ENCODE data around the gene GSTT2B. TPM values are rescaled to one million over a fixed set of nuclear protein-coding genes. Genes with fewer than 3 reads are reported as not detected.
"Not testable (repeated sequence)": the region's sequence is repeated elsewhere in the genome, so short reads cannot be mapped to it uniquely, and the experiment has no call there.

Gene GSTT2B
- total RNA-seq, 1 donor from 2014 or later, result not detected

DNA sequence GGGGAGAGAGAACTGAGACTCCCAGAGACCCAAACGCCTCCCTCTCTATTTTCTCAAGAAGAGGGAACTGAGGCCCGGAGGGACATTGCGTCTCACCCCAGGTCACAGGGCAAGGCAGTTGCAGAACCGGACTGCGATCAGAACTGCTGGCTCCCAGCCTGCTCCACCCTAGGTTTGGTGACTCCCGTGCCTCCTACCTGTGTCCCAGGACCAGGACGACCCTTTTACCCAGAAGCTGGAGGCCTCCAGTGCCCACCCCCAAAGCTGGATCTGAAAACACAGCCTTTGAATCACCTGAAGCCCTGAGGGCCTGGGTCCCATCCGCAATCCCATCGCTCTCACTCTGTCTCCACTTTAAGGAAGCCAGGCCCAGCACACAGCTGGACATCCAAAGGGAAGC lies 42.9 kb upstream of the GSTT2B start:
- Mint-ChIP-seq H3K36me3 (ENCODE audit: unreplicated experiment) (no peaks in the 10 kb centered on the region), H3K4me1 (ENCODE audit: unreplicated experiment) (no peaks in the 10 kb centered on the region), H3K27me3 (ENCODE audit: unreplicated experiment) (peaks cover 3% of the 10 kb centered on the region), H3K4me3 (ENCODE audit: unreplicated experiment) (no peak overlapping the region), H3K27ac (ENCODE audit: unreplicated experiment) (no peak overlapping the region), H3K9me3 (ENCODE audit: unreplicated experiment) (no peaks in the 10 kb centered on the region)
- no peak for DNase-seq (ENCODE audit: extremely low spot score, unreplicated experiment)
- TF ChIP-seq, protein P1, sequence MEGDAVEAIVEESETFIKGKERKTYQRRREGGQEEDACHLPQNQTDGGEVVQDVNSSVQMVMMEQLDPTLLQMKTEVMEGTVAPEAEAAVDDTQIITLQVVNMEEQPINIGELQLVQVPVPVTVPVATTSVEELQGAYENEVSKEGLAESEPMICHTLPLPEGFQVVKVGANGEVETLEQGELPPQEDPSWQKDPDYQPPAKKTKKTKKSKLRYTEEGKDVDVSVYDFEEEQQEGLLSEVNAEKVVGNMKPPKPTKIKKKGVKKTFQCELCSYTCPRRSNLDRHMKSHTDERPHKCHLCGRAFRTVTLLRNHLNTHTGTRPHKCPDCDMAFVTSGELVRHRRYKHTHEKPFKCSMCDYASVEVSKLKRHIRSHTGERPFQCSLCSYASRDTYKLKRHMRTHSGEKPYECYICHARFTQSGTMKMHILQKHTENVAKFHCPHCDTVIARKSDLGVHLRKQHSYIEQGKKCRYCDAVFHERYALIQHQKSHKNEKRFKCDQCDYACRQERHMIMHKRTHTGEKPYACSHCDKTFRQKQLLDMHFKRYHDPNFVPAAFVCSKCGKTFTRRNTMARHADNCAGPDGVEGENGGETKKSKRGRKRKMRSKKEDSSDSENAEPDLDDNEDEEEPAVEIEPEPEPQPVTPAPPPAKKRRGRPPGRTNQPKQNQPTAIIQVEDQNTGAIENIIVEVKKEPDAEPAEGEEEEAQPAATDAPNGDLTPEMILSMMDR (IDR thresholded peaks at IDR 0.05), result no peak

DNA sequence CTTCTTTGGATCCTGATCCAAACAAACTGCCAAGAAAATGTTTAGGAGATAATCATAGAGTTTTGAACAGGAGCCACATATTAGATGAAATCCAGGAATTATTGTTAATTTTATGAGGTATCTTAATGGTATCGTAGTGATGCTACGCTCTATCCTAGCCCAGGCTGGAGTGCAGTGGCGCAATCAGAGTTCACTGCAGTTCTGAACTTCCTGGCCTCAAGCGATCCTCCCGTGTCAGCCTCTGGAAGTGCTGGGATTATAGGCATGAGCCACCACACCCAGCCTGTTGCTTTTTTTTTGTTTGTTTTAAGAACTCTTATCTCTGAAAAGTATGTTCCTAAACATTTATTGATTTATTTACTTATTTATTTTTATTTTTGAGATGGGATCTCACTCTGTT lies 41.9 kb upstream of the GSTT2B start:
- DNase-seq (ENCODE audit: extremely low spot score, unreplicated experiment), result no peak
- TF ChIP-seq, protein P1 (IDR thresholded peaks at IDR 0.05), result no peak
- Mint-ChIP-seq H3K4me3 (ENCODE audit: unreplicated experiment) (no peak overlapping the region), H3K9me3 (ENCODE audit: unreplicated experiment) (no peaks in the 10 kb centered on the region), H3K4me1 (ENCODE audit: unreplicated experiment) (no peaks in the 10 kb centered on the region), H3K27ac (ENCODE audit: unreplicated experiment) (no peak overlapping the region), H3K27me3 (ENCODE audit: unreplicated experiment) (peaks cover 4% of the 10 kb centered on the region), H3K36me3 (ENCODE audit: unreplicated experiment) (no peaks in the 10 kb centered on the region)

DNA sequence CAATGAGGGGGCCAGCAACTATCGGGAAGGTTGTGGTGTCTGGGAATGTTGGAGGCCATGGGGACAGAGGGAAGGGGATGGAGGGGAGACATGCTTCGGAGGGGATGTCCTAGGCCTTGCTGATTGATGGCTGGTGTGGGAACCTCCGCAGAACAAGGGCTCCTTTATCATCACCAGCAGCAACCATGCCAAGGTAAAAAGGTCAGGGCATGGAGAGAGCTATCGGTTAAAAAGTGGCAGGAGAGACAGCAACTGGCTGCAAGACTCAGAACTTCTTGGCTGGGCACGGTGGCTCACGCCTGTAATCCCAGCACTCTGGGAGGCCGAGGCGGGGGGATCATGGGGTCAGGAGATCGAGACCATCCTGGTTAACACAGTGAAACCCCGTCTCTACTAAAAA lies 41.3 kb upstream of the GSTT2B start:
- no peaks in the 10 kb centered on the region for H3K4me1 Mint-ChIP-seq (ENCODE audit: unreplicated experiment)
- no peak for DNase-seq (ENCODE audit: extremely low spot score, unreplicated experiment)
- H3K9me3 Mint-ChIP-seq (ENCODE audit: unreplicated experiment), result no peaks in the 10 kb centered on the region
- H3K27ac Mint-ChIP-seq (ENCODE audit: unreplicated experiment), result no peak overlapping the region
- H3K4me3 Mint-ChIP-seq (ENCODE audit: unreplicated experiment), result no peak overlapping the region
- no peaks in the 10 kb centered on the region for H3K36me3 Mint-ChIP-seq (ENCODE audit: unreplicated experiment)
- peaks cover 8% of the 10 kb centered on the region for H3K27me3 Mint-ChIP-seq (ENCODE audit: unreplicated experiment)
- TF ChIP-seq, protein P1 (IDR thresholded peaks at IDR 0.05), result no peak

DNA sequence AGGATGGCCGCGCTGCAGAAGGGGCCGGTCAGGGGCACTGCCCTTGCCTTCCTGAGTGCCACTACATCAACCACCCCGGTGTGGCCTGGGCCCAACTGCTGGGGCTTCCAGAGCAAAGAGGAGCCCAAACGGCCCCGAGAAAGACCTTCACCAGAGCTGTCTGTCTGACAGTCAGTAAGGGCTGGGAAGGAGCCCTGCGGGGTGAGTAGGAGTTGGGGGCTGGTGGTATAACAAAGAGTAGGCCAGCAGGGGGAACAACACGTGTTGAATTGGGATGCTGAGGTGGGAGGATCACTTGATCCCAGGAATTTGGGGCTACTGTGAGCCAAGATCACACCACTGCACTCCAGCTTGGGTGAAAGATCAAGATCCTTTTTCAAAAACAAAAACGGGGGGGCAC lies 40.3 kb upstream of the GSTT2B start:
- TF ChIP-seq, protein P1 (IDR thresholded peaks at IDR 0.05), result no peak
- DNase-seq (ENCODE audit: extremely low spot score, unreplicated experiment), result no peak
- Mint-ChIP-seq H3K27me3 (ENCODE audit: unreplicated experiment) (peaks cover 8% of the 10 kb centered on the region), H3K27ac (ENCODE audit: unreplicated experiment) (no peak overlapping the region), H3K36me3 (ENCODE audit: unreplicated experiment) (no peaks in the 10 kb centered on the region), H3K9me3 (ENCODE audit: unreplicated experiment) (no peaks in the 10 kb centered on the region), H3K4me1 (ENCODE audit: unreplicated experiment) (no peaks in the 10 kb centered on the region), H3K4me3 (ENCODE audit: unreplicated experiment) (no peak overlapping the region)

DNA sequence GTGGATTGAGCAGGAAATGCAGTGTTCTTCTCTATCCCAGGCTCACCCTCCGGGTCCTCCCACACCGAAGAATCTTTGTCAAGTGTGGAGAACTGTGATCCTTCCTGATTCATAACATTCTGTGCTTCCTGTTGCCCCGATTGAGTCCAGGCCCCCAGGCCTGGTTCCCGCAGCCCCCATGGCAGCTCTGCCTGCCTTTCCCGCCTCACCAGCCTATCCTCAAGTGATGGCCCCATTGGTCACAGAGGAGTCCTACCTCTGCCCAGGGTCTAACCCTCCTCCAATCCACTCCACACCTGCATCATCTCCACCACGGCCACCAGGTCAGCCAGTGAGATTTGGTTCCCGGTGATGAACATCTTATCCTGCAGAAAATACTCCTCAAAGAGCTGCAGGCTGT lies 38.8 kb upstream of the GSTT2B start:
- not testable (repeated sequence) for H3K27ac Mint-ChIP-seq (ENCODE audit: unreplicated experiment); H3K4me3 Mint-ChIP-seq (ENCODE audit: unreplicated experiment); DNase-seq (ENCODE audit: extremely low spot score, unreplicated experiment); H3K9me3 Mint-ChIP-seq (ENCODE audit: unreplicated experiment); H3K36me3 Mint-ChIP-seq (ENCODE audit: unreplicated experiment); H3K4me1 Mint-ChIP-seq (ENCODE audit: unreplicated experiment)
- peaks cover 12% of the 10 kb centered on the region for H3K27me3 Mint-ChIP-seq (ENCODE audit: unreplicated experiment)

DNA sequence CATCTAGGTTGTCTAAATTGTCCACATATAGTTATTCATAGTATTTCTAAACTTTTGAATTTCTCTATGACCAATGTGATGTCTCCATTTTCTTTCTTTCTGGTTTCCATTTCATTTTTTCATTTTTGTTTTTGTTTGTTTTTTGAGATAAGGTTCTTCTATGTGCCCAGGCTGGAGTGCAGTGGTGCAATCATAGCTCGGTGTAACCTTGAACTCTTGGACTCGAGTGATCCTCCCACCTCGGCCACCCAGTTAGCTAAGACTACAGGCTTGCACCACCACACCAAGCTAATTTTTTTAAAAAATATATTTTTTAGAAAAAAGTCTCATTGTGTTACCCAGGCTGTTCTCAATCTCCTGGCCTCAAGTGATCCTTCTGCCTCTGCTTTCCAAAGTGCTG lies 36.1 kb upstream of the GSTT2B start:
- peaks cover 12% of the 10 kb centered on the region for H3K27me3 Mint-ChIP-seq (ENCODE audit: unreplicated experiment)
- H3K27ac Mint-ChIP-seq (ENCODE audit: unreplicated experiment), result no peak overlapping the region
- TF ChIP-seq, protein P1 (IDR thresholded peaks at IDR 0.05), result no peak
- H3K9me3 Mint-ChIP-seq (ENCODE audit: unreplicated experiment), result no peaks in the 10 kb centered on the region
- H3K4me3 Mint-ChIP-seq (ENCODE audit: unreplicated experiment), result no peak overlapping the region
- H3K36me3 Mint-ChIP-seq (ENCODE audit: unreplicated experiment), result no peaks in the 10 kb centered on the region
- DNase-seq (ENCODE audit: extremely low spot score, unreplicated experiment), result no peak
- H3K4me1 Mint-ChIP-seq (ENCODE audit: unreplicated experiment), result no peaks in the 10 kb centered on the region

DNA sequence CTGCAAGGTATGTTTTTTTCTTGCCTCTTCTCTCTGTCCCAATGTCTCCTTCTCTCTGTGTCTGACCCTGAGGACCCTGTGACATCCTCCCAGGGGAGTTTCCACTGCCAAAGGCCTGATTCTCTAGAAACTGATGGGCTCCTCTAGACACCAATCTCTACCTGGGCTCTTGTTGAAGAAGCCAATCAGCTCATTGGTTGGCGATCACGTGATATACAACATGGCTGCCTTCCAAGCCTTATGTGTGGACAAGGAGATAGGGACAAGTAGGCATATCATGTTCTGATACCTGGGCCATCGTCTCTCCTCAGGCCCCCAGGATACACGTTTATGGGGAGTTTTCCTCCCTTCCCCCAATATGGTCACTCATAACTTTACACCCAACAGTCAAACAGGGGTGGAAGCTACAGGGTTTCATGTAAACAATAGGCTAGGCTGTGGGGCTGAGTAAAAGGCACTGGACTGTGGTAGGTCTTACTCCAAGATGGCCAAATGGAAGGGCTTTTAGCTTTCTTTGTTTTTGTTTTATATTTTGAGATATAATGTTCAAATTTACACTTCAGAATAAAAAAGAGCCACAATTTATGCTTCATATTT lies 32.7 kb upstream of the GSTT2B start:
- H3K4me3 Mint-ChIP-seq (ENCODE audit: unreplicated experiment); H3K27me3 Mint-ChIP-seq (ENCODE audit: unreplicated experiment); H3K9me3 Mint-ChIP-seq (ENCODE audit: unreplicated experiment); H3K4me1 Mint-ChIP-seq (ENCODE audit: unreplicated experiment); H3K27ac Mint-ChIP-seq (ENCODE audit: unreplicated experiment); H3K36me3 Mint-ChIP-seq (ENCODE audit: unreplicated experiment); DNase-seq (ENCODE audit: extremely low spot score, unreplicated experiment): not testable (repeated sequence)

DNA sequence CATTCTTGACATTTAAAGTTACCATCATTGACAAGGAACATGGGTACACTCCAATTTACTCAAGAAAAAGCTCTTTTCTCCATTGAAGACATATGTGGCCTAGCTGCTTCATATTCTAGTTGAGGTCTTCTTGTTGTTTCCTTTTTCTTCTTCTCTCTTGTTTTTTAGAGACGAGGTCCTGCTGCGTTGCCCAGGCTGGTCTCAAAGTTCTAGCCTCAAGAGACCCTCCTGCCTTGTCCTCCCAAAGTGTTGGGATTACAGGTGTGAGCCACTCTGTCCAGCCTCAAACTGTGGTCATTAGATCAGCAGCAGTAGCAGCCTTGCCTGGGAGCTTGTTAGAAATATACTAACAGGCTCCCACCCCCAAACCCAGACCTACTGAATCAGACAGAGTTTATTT lies 32.1 kb upstream of the GSTT2B start:
- not testable (repeated sequence) for DNase-seq (ENCODE audit: extremely low spot score, unreplicated experiment); H3K9me3 Mint-ChIP-seq (ENCODE audit: unreplicated experiment); H3K4me1 Mint-ChIP-seq (ENCODE audit: unreplicated experiment); H3K4me3 Mint-ChIP-seq (ENCODE audit: unreplicated experiment); H3K27ac Mint-ChIP-seq (ENCODE audit: unreplicated experiment); H3K36me3 Mint-ChIP-seq (ENCODE audit: unreplicated experiment); H3K27me3 Mint-ChIP-seq (ENCODE audit: unreplicated experiment)
